GM21529 (cell line): ENCODE results near the gene LILRA2.
A peak's percentile ranks its signal among the peaks of the same experiment; 100 is the strongest.
"Not testable (repeated sequence)": the region's sequence is repeated elsewhere in the genome, so short reads cannot be mapped to it uniquely, and the experiment has no call there.

Experiments
- ATAC-seq: cut with Tn5 transposase; IDR thresholded peaks from one replicate; pipeline ENCODE4 v1.9.1; 2021; ENCODE audit not compliant: unreplicated experiment

LILRA2 gene

GRCh38 chr19:54570316-54570715, 3.3 kb upstream of the LILRA2 start:
- no peak for ATAC-seq

- ATAC-seq, result not testable (repeated sequence)
Measured at GRCh38 chr19:54571715-54572615, 1.6 kb upstream of the LILRA2 start.

- no peak for ATAC-seq
Measured at GRCh38 chr19:54572696-54573311, 786 bp upstream of the LILRA2 start.

- no peak for ATAC-seq
Measured at GRCh38 chr19:54574051-54574450, 461 bp downstream of the LILRA2 start.

- no peak for ATAC-seq
Measured at GRCh38 chr19:54574527-54575056, 1.0 kb downstream of the LILRA2 start.

GRCh38 chr19:54575205-54575604, 1.6 kb downstream of the LILRA2 start:
- not testable (repeated sequence) for ATAC-seq

- no peak for ATAC-seq
Measured at GRCh38 chr19:54576411-54576976, 2.9 kb downstream of the LILRA2 start.

GRCh38 chr19:54577334-54577733, 3.7 kb downstream of the LILRA2 start:
- no peak for ATAC-seq

GRCh38 chr19:54578268-54578667, 4.7 kb downstream of the LILRA2 start:
- not testable (repeated sequence) for ATAC-seq

- ATAC-seq, result no peak
Measured at GRCh38 chr19:54586397-54586796, 12.8 kb downstream of the LILRA2 start.

- no peak for ATAC-seq
Measured at GRCh38 chr19:54587026-54587425, 13.4 kb downstream of the LILRA2 start.

GRCh38 chr19:54593445-54593844, 19.9 kb downstream of the LILRA2 start, which contains the start of gene LILRA1:
Gene LILRA1, plus strand, starts transcription at chr19:54593632. Its CDS starts 613 bp downstream, at chr19:54594245.
- not testable (repeated sequence) for ATAC-seq

- ATAC-seq, result not testable (repeated sequence)
Measured at GRCh38 chr19:54593931-54594626, 20.5 kb downstream of the LILRA2 start.

- no peak for ATAC-seq
Measured at GRCh38 chr19:54594737-54595136, 21.1 kb downstream of the LILRA2 start.

GRCh38 chr19:54595680-54596436, 22.3 kb downstream of the LILRA2 start:
- not testable (repeated sequence) for ATAC-seq

GRCh38 chr19:54600212-54600611, 26.6 kb downstream of the LILRA2 start:
- no peak for ATAC-seq

- ATAC-seq, result no peak
Measured at GRCh38 chr19:54606230-54606629, 32.6 kb downstream of the LILRA2 start.

GRCh38 chr19:54606891-54607784, 33.5 kb downstream of the LILRA2 start:
- ATAC-seq, result peak; percentile 67

GRCh38 chr19:54607785-54608150, 34.2 kb downstream of the LILRA2 start:
- no peak for ATAC-seq
